Activated CD4-positive, alpha-beta memory T cell treated with anti-CD3 and anti-CD28 coated beads for 36 hours (primary cell): ENCODE data around the gene ZSCAN22. TPM values are rescaled to one million over a fixed set of nuclear protein-coding genes. Genes with fewer than 3 reads are reported as not detected.
A peak's percentile ranks its signal among the peaks of the same experiment; 100 is the strongest.

Experiments
- CTCF ChIA-PET: fragments of 350-600 bp; sonication (Branson Sonifier 250); formaldehyde crosslinking; loops from one replicate; lab custom pipeline; 2021; ENCODE audit warnings: antibody characterized with exemption, inconsistent platforms; lab: Charles Lee
- POLR2A ChIA-PET: fragments of 350-600 bp; sonication (Branson Sonifier 250); formaldehyde crosslinking; loops from one replicate; lab custom pipeline; 2021; ENCODE audit warnings: antibody characterized with exemption; lab: Charles Lee
- DNase-seq: peaks from one replicate; pipeline ENCODE4 v3.0.0-alpha.2; 2020
- H3K27ac Mint-ChIP-seq: one replicate; pipeline ENCODE4 v1.8.0; 2021; ENCODE audit warnings: mixed read lengths
- H3K27me3 Mint-ChIP-seq: one replicate; pipeline ENCODE4 v1.8.0; 2021; ENCODE audit warnings: mixed read lengths
- H3K36me3 Mint-ChIP-seq: one replicate; pipeline ENCODE4 v1.8.0; 2021; ENCODE audit warnings: mixed read lengths
- H3K4me1 Mint-ChIP-seq: one replicate; pipeline ENCODE4 v1.8.0; 2021; ENCODE audit warnings: low read depth, mixed read lengths
- H3K4me3 Mint-ChIP-seq: one replicate; pipeline ENCODE4 v1.8.0; 2021; ENCODE audit warnings: mild to moderate bottlenecking, mixed read lengths
- H3K9me3 Mint-ChIP-seq: one replicate; pipeline ENCODE4 v1.8.0; 2021; ENCODE audit warnings: mixed read lengths
- intact Hi-C: fragments of 100-400 bp; cut with micrococcal nuclease; formaldehyde crosslinking; loops from one replicate; pipeline ENCODE4 v1.15.1; 2023
- total RNA-seq, 2 experiments: library from RNA; stranded (reverse); gene quantifications; one replicate each; pipeline ENCODE4 v1.2.3, GENCODE V29; 2021

The ZSCAN22 gene
- 1 to 10 TPM; 3.1 to 3.3 TPM for total RNA-seq

GRCh38 chr19:58326914-58327726 lies at the start of gene ZSCAN22:
Gene ZSCAN22, plus strand, starts transcription at chr19:58326994. Its CDS starts 7,809 bp downstream, at chr19:58334803.
- Mint-ChIP-seq H3K9me3 (no peaks in the 10 kb centered on the region), H3K4me3 (no peak within 1 kb of the TSS), H3K4me1 (peaks cover 4% of the 10 kb centered on the region), H3K27me3 (no peaks in the 10 kb centered on the region), H3K27ac (no peak within 1 kb of the TSS), H3K36me3 (peaks cover 1% of the 10 kb centered on the region)
- ChIA-PET POLR2A (interaction anchor here (0.6 to 1.4 kb wide), 5 partner anchors 10 to 217 kb away, joined by 3 to 8 read pairs (median 3); partner anchors contain the start of genes TRIM28 and ZNF497), CTCF (interaction anchor here (0.7 to 2.8 kb wide), 3 partner anchors 10 to 193 kb away, joined by 3 to 11 read pairs (median 8); partner anchors contain the start of gene ZBTB45)
- intact Hi-C loops: loop anchor here (1.0 to 5.0 kb wide), 6 partner anchors 22 to 192 kb away; partner anchors contain the start of genes ERVK3-1, ZBTB45, ZNF497 and ZNF584
- DNase-seq: peak; percentile 95

GRCh38 chr19:58277197-58277596 lies 49.6 kb upstream of the ZSCAN22 start:
- DNase-seq: no peak
- Mint-ChIP-seq H3K27me3 (no peaks in the 10 kb centered on the region), H3K36me3 (peaks cover 53% of the 10 kb centered on the region), H3K27ac (no peak overlapping the region), H3K9me3 (peaks cover 27% of the 10 kb centered on the region), H3K4me1 (peaks cover 33% of the 10 kb centered on the region), H3K4me3 (peak overlapping the region; percentile 24)
- ChIA-PET POLR2A (interaction anchor here (0.8 kb wide), 1 partner anchor 87 kb away, joined by 3 read pairs; no protein-coding TSS in a partner anchor), CTCF (no interaction called here)
- intact Hi-C loops: loop anchor here (10.0 kb wide), 1 partner anchor 52 kb away; the partner anchor contains the start of gene ZNF544

DNA sequence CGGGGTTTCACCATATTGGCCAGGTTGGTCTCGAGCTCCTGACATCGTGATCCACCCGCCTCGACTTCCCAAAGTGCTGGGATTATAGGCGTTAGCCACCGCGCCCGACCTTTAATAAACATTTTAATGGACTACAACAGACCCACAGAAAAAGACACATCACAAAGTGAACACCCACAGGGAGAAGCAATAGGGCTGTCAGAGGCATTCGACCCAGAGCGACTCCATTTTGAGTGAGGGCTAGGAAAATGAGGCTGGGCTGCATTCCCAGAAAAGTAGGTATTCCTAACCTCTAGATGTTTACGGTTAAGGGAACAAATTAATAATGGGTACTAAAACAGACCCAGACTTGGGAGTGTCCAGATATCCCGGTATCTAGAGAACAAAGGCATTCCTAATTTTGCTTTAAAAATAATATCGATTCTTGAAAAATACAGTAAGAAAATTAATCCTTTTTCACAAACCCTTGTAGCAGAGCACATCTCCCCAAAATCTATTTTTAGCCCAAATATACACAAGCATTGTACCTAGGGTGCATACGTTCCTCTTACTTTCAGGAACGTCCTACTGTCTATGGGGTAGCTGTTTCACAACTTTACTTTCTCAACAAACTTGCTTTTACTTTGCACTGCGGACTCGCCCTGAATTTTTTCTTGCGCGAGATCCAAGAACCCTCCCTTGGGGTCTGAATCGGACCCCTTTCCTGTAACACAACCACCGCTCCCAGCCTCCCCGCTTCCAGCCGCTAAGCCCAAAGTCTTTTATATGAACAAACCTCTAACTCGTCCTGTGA lies 48.9 kb upstream of the ZSCAN22 start:
- Mint-ChIP-seq H3K4me3 (peak overlapping the region; percentile 83), H3K36me3 (peaks cover 50% of the 10 kb centered on the region), H3K27me3 (no peaks in the 10 kb centered on the region), H3K4me1 (peaks cover 35% of the 10 kb centered on the region), H3K9me3 (peaks cover 22% of the 10 kb centered on the region), H3K27ac (peak overlapping the region; percentile 95)
- ChIA-PET POLR2A (interaction anchor here (0.6 to 1.0 kb wide), 2 partner anchors 114 to 128 kb away, joined by 3 read pairs; partner anchors contain the start of gene ZNF329), CTCF (interaction anchor here (1.0 to 1.5 kb wide), 3 partner anchors 15 to 242 kb away, joined by 4 to 5 read pairs (median 5); partner anchors contain the start of gene ZNF544)
- DNase-seq: no peak
- intact Hi-C loops: loop anchor here (1.0 to 10.0 kb wide), 8 partner anchors 27 to 221 kb away; partner anchors contain the start of genes ERVK3-1, ZNF274, ZNF324 and ZNF446

DNA sequence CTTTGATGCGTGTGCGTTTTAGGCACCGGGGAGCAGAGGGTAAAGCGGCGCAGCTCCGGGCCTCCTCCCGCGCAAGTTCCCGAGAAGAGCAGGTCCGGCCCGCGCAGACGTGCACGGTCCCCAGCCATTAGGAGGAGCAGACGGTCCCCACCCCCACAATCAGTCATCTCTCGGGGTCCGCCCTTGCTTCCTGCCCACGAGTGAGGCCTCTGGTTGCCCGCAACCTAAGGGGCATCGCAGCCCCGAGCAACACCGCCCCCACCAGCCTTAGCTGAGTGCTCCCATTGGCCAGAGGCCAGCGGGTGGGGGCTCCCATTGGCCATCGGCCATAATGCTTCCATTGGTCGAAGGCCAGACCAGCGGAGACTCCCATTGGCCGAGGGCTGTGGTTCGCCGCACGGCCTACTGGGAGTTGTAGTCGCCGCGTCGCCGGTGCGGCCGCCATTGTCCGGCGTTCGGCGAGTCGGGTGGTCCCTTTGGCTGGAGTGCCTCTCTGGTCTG lies 48.2 kb upstream of the ZSCAN22 start, which contains the start of gene ZNF8:
TSS of gene ZNF8 (plus strand) at position 415 of the 501 bp plus-strand sequence. CDS start 127 bp downstream, outside the sequence.
- H3K36me3 Mint-ChIP-seq: peaks cover 49% of the 10 kb centered on the region
- no peaks in the 10 kb centered on the region for H3K27me3 Mint-ChIP-seq
- peak within 1 kb of the TSS; percentile 83 for H3K4me3 Mint-ChIP-seq
- POLR2A ChIA-PET: interaction anchor here (1.0 kb wide), 1 partner anchor 128 kb away, joined by 3 read pairs; the partner anchor contains the start of gene ZNF329
- peaks cover 35% of the 10 kb centered on the region for H3K4me1 Mint-ChIP-seq
- peak within 1 kb of the TSS; percentile 95 for H3K27ac Mint-ChIP-seq
- CTCF ChIA-PET: interaction anchor here (1.0 to 1.5 kb wide), 3 partner anchors 16 to 242 kb away, joined by 4 to 5 read pairs (median 5); partner anchors contain the start of gene ZNF544
- intact Hi-C loops: loop anchor here (1.0 to 10.0 kb wide), 8 partner anchors 27 to 221 kb away; partner anchors contain the start of genes ERVK3-1, ZNF274, ZNF324 and ZNF446
- DNase-seq: peak; percentile 99
- H3K9me3 Mint-ChIP-seq: peaks cover 22% of the 10 kb centered on the region

GRCh38 chr19:58279042-58279924 lies 47.5 kb upstream of the ZSCAN22 start:
- H3K9me3 Mint-ChIP-seq: peaks cover 19% of the 10 kb centered on the region
- peak overlapping the region; percentile 83 for H3K4me3 Mint-ChIP-seq
- ChIA-PET CTCF (interaction anchor here (0.5 to 1.5 kb wide), 5 partner anchors 17 to 241 kb away, joined by 3 to 5 read pairs (median 4); partner anchors contain the start of gene ZNF544), POLR2A (interaction anchor here (1.0 kb wide), 1 partner anchor 129 kb away, joined by 3 read pairs; the partner anchor contains the start of gene ZNF329)
- H3K27ac Mint-ChIP-seq: peak overlapping the region; percentile 79
- no peaks in the 10 kb centered on the region for H3K27me3 Mint-ChIP-seq
- intact Hi-C loops: loop anchor here (2.0 to 10.0 kb wide), 3 partner anchors 54 to 198 kb away; partner anchors contain the start of genes ZNF324, ZNF446 and ZNF544
- peaks cover 35% of the 10 kb centered on the region for H3K4me1 Mint-ChIP-seq
- H3K36me3 Mint-ChIP-seq: peaks cover 48% of the 10 kb centered on the region
- DNase-seq: peak; percentile 76

- peaks cover 45% of the 10 kb centered on the region for H3K36me3 Mint-ChIP-seq
These were observed 46.9 kb upstream of the ZSCAN22 start for GRCh38 chr19:58279925-58280316.

GRCh38 chr19:58284199-58284598 lies 42.6 kb upstream of the ZSCAN22 start:
- Mint-ChIP-seq H3K4me3 (no peak overlapping the region), H3K36me3 (peaks cover 48% of the 10 kb centered on the region), H3K9me3 (no peaks in the 10 kb centered on the region), H3K27ac (no peak overlapping the region), H3K27me3 (no peaks in the 10 kb centered on the region), H3K4me1 (peaks cover 26% of the 10 kb centered on the region)
- intact Hi-C loops: no loop called here
- DNase-seq: no peak
- ChIA-PET CTCF (no interaction called here), POLR2A (no interaction called here)

More at GRCh38 chr19:58279925-58280316, 46.9 kb upstream of the ZSCAN22 start:
- H3K27me3 Mint-ChIP-seq: no peaks in the 10 kb centered on the region
- peaks cover 14% of the 10 kb centered on the region for H3K9me3 Mint-ChIP-seq
- ChIA-PET POLR2A (no interaction called here), CTCF (interaction anchor here (0.5 to 0.6 kb wide), 2 partner anchors 26 to 61 kb away, joined by 3 read pairs; no protein-coding TSS in a partner anchor)
- H3K27ac Mint-ChIP-seq: peak overlapping the region; percentile 79
- H3K4me3 Mint-ChIP-seq: peak overlapping the region; percentile 83
- DNase-seq: no peak
- intact Hi-C loops: loop anchor here (2.0 to 10.0 kb wide), 3 partner anchors 55 to 197 kb away; partner anchors contain the start of genes ZNF324, ZNF446 and ZNF544
- peaks cover 35% of the 10 kb centered on the region for H3K4me1 Mint-ChIP-seq

- CTCF ChIA-PET: interaction anchor here (0.6 to 0.7 kb wide), 2 partner anchors 67 to 260 kb away, joined by 3 read pairs; no protein-coding TSS in a partner anchor
- DNase-seq: no peak
- Mint-ChIP-seq H3K9me3 (peaks cover 45% of the 10 kb centered on the region), H3K27ac (no peak overlapping the region), H3K27me3 (no peaks in the 10 kb centered on the region), H3K4me1 (no peaks in the 10 kb centered on the region), H3K36me3 (peaks cover 84% of the 10 kb centered on the region), H3K4me3 (no peak overlapping the region)
- POLR2A ChIA-PET: no interaction called here
- intact Hi-C loops: no loop called here
These were observed 34.9 kb upstream of the ZSCAN22 start for GRCh38 chr19:58291943-58292342.

GRCh38 chr19:58294743-58295374 lies 31.9 kb upstream of the ZSCAN22 start:
- intact Hi-C loops: no loop called here
- H3K27me3 Mint-ChIP-seq: no peaks in the 10 kb centered on the region
- H3K4me1 Mint-ChIP-seq: no peaks in the 10 kb centered on the region
- H3K27ac Mint-ChIP-seq: no peak overlapping the region
- peaks cover 47% of the 10 kb centered on the region for H3K9me3 Mint-ChIP-seq
- DNase-seq: no peak
- ChIA-PET POLR2A (no interaction called here), CTCF (no interaction called here)
- H3K36me3 Mint-ChIP-seq: peaks cover 78% of the 10 kb centered on the region
- H3K4me3 Mint-ChIP-seq: no peak overlapping the region

DNA sequence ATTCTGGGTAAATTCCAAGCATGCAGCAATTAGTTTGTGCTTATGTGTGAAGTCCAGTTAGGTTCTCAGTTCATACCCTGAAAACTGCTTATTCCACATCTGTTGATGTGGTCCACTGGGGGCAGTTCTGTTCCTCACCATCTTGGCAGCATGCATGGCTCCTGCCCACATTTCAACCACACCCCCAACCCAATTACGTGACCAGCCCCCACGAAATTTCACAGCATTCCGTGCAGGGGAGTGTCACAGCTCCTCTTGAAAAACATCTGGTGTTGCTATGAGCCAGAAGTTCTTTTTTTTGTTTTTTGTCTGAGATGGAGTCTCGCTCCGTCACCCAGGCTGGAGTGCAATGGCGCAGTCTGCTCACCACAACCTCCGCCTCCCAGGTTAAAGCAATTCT lies 30.7 kb upstream of the ZSCAN22 start:
- Mint-ChIP-seq H3K9me3 (peaks cover 46% of the 10 kb centered on the region), H3K4me1 (no peaks in the 10 kb centered on the region), H3K36me3 (peaks cover 83% of the 10 kb centered on the region), H3K27me3 (no peaks in the 10 kb centered on the region), H3K4me3 (no peak overlapping the region), H3K27ac (no peak overlapping the region)
- DNase-seq: no peak
- intact Hi-C loops: no loop called here
- ChIA-PET CTCF (no interaction called here), POLR2A (no interaction called here)
